ENCODE results near the gene FOLR2. TPM values are rescaled to one million over a fixed set of nuclear protein-coding genes. Genes with fewer than 3 reads are reported as not detected.

FOLR2 gene
- total RNA-seq, 2 donors from 2014 or later, result not detected

- no peak for DNase-seq
- no peak overlapping the region for H3K9ac ChIP-seq (ENCODE audit: extremely low read depth, low read length, poor library complexity, severe bottlenecking)
- Mint-ChIP-seq H3K9me3 (no peaks in the 10 kb centered on the region), H3K27ac (no peak overlapping the region), H3K4me1 (peaks cover 8% of the 10 kb centered on the region), H3K36me3 (ENCODE audit: low read depth) (no peaks in the 10 kb centered on the region), H3K27me3 (ENCODE audit: insufficient read depth) (peaks cover 43% of the 10 kb centered on the region), H3K4me3 (no peak overlapping the region)
- TF ChIP-seq, protein P1, sequence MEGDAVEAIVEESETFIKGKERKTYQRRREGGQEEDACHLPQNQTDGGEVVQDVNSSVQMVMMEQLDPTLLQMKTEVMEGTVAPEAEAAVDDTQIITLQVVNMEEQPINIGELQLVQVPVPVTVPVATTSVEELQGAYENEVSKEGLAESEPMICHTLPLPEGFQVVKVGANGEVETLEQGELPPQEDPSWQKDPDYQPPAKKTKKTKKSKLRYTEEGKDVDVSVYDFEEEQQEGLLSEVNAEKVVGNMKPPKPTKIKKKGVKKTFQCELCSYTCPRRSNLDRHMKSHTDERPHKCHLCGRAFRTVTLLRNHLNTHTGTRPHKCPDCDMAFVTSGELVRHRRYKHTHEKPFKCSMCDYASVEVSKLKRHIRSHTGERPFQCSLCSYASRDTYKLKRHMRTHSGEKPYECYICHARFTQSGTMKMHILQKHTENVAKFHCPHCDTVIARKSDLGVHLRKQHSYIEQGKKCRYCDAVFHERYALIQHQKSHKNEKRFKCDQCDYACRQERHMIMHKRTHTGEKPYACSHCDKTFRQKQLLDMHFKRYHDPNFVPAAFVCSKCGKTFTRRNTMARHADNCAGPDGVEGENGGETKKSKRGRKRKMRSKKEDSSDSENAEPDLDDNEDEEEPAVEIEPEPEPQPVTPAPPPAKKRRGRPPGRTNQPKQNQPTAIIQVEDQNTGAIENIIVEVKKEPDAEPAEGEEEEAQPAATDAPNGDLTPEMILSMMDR (conservative IDR thresholded peaks at IDR 0.05), result no peak
- H3K4me1 ChIP-seq (ENCODE audit: control insufficient read depth, insufficient read depth, low read length), result no peaks in the 10 kb centered on the region
- no peaks in the 10 kb centered on the region for H3K9me3 ChIP-seq (ENCODE audit: control insufficient read depth, low read length)
- H3K27ac ChIP-seq (ENCODE audit: low read depth, low read length), result no peak overlapping the region
- peaks cover 64% of the 10 kb centered on the region for H3K27me3 ChIP-seq (ENCODE audit: control insufficient read depth, insufficient read depth, low read length, poor library complexity, severe bottlenecking)
- 0 to 46% methylated on average over 1 to 2 of the region's 2 CpGs for WGBS, 2 experiments (ENCODE audit: insufficient coverage in 1 of 2, insufficient read length in 1 of 2)
- no peaks in the 10 kb centered on the region for H3K36me3 ChIP-seq (ENCODE audit: control insufficient read depth, insufficient read depth, low read length)
- H3K4me3 ChIP-seq (ENCODE audit: low read length), result no peak overlapping the region
Measured at GRCh38 chr11:72247584-72247983, 31.0 kb downstream of the FOLR2 start.

DNA sequence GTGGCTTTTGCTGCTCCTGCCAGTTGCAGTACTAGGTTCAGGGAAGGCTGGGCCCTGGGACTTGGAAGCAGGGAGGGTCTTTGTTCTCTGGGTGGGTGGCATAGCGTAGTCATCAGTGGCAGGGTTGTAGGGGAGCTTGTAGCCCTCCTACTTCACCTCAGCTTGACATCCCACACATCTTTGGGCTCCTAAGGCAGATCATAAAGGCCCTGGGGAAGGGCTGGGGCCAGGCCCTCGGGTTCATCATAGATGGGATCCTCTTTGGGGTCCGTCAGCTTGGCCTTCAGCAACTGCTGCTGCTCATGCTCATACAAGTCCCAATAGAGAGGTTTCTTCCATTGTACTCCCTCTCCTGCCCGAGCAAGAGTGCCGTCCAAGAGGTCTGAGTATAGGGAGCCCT lies 33.4 kb downstream of the FOLR2 start:
- H3K36me3 Mint-ChIP-seq (ENCODE audit: low read depth), result no peaks in the 10 kb centered on the region
- peaks cover 5% of the 10 kb centered on the region for H3K9me3 ChIP-seq (ENCODE audit: control insufficient read depth, low read length)
- no peak overlapping the region for H3K27ac Mint-ChIP-seq
- no peaks in the 10 kb centered on the region for H3K9me3 Mint-ChIP-seq
- peaks cover 40% of the 10 kb centered on the region for H3K27me3 Mint-ChIP-seq (ENCODE audit: insufficient read depth)
- H3K36me3 ChIP-seq (ENCODE audit: control insufficient read depth, insufficient read depth, low read length), result no peaks in the 10 kb centered on the region
- no peak overlapping the region for H3K4me3 Mint-ChIP-seq
- H3K9ac ChIP-seq (ENCODE audit: extremely low read depth, low read length, poor library complexity, severe bottlenecking), result no peak overlapping the region
- peaks cover 41% of the 10 kb centered on the region for H3K27me3 ChIP-seq (ENCODE audit: control insufficient read depth, insufficient read depth, low read length, poor library complexity, severe bottlenecking)
- DNase-seq, result no peak
- H3K4me3 ChIP-seq (ENCODE audit: low read length), result no peak overlapping the region
- H3K4me1 Mint-ChIP-seq, result peaks cover 5% of the 10 kb centered on the region
- TF ChIP-seq, protein P1 (conservative IDR thresholded peaks at IDR 0.05), result no peak
- H3K27ac ChIP-seq (ENCODE audit: low read depth, low read length), result no peak overlapping the region
- H3K4me1 ChIP-seq (ENCODE audit: control insufficient read depth, insufficient read depth, low read length), result peaks cover 4% of the 10 kb centered on the region
- 93 to 100% methylated on average over 3 to 4 of the region's 5 CpGs for WGBS, 2 experiments (ENCODE audit: insufficient coverage in 1 of 2, insufficient read length in 1 of 2)

DNA sequence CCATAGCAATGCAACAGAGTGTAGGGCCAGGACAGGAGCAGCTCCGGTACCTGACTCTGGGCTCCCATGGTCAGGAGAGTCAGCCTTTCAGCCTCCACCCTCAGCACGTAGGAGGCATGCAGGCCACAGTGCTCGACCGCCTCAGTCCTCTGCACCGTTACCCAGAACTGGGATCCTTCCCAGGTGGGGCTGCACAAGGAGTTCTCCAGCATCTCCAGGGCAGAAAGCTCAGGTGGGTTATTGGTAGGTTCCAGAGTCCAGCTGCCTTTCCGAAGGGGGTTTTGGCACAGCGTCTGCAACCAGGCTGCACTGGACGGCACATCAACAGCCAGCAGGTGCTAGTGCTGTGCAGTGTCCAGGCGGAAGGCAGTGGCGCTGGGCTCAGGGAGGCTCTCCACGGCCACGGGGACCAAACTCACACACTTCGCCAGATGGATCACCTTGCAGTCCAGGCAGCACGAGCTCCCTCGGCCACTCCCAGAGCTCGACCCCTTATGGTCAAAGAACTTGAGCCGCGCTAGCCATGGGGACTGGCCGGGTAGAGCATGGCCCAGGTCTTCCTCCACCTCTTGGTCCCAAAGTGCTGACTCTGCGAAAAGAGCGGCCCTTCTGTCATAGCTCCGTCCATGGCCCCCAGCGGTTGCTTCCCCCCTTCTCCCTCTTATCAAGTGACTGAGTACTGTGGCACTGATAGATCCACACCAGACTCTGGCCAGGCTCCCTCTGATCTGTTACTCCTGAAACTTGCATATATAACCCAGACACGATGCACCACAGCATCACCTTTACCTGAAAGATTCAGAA lies 34.3 kb downstream of the FOLR2 start:
- TF ChIP-seq, protein P1 (conservative IDR thresholded peaks at IDR 0.05), result no peak
- no peak for DNase-seq
- Mint-ChIP-seq H3K27me3 (ENCODE audit: insufficient read depth) (peaks cover 40% of the 10 kb centered on the region), H3K36me3 (ENCODE audit: low read depth) (no peaks in the 10 kb centered on the region), H3K4me1 (peaks cover 9% of the 10 kb centered on the region), H3K4me3 (no peak overlapping the region), H3K27ac (no peak overlapping the region), H3K9me3 (no peaks in the 10 kb centered on the region)
- Histone ChIP-seq H3K9ac (ENCODE audit: extremely low read depth, low read length, poor library complexity, severe bottlenecking) (no peak overlapping the region), H3K4me1 (ENCODE audit: control insufficient read depth, insufficient read depth, low read length) (peaks cover 7% of the 10 kb centered on the region), H3K27ac (ENCODE audit: low read depth, low read length) (no peak overlapping the region), H3K36me3 (ENCODE audit: control insufficient read depth, insufficient read depth, low read length) (no peaks in the 10 kb centered on the region), H3K4me3 (ENCODE audit: low read length) (no peak overlapping the region), H3K9me3 (ENCODE audit: control insufficient read depth, low read length) (peaks cover 5% of the 10 kb centered on the region), H3K27me3 (ENCODE audit: control insufficient read depth, insufficient read depth, low read length, poor library complexity, severe bottlenecking) (peaks cover 32% of the 10 kb centered on the region)
- 92 to 94% methylated on average over 24 of the region's 24 CpGs for WGBS, 2 experiments (ENCODE audit: insufficient coverage in 1 of 2, insufficient read length in 1 of 2)
